Measurements from ENCODE around the gene IL17C.

DNA sequence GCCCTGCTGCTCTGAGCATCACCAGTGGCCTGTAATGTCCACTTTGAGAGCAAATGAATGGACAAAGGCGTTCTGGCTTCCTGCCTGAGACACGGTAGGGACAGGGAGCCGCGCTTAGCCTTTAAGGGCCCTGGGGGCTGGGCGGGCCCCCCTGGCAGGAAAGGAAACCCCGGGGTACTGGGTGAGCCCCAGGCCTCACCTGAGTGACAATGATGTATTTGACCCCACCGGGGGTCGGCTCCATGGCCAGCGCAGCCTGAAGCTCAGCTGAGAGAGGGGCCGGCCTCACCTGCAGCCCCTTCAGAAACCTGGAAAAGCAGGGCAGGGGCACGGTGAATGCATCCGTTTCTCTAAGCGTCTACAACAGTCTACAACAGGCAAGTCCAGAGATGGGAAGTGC lies 14.7 kb downstream of the IL17C start:
- TF ChIP-seq, protein P1, sequence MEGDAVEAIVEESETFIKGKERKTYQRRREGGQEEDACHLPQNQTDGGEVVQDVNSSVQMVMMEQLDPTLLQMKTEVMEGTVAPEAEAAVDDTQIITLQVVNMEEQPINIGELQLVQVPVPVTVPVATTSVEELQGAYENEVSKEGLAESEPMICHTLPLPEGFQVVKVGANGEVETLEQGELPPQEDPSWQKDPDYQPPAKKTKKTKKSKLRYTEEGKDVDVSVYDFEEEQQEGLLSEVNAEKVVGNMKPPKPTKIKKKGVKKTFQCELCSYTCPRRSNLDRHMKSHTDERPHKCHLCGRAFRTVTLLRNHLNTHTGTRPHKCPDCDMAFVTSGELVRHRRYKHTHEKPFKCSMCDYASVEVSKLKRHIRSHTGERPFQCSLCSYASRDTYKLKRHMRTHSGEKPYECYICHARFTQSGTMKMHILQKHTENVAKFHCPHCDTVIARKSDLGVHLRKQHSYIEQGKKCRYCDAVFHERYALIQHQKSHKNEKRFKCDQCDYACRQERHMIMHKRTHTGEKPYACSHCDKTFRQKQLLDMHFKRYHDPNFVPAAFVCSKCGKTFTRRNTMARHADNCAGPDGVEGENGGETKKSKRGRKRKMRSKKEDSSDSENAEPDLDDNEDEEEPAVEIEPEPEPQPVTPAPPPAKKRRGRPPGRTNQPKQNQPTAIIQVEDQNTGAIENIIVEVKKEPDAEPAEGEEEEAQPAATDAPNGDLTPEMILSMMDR (IDR thresholded peaks at IDR 0.05): no peak
- TF ChIP-seq NFE2L2 (conservative IDR thresholded peaks at IDR 0.05; ENCODE audit: low read length) (no peak), REST (IDR thresholded peaks at IDR 0.05) (no peak), CEBPB (IDR thresholded peaks at IDR 0.05) (no peak), POLR2A (IDR thresholded peaks at IDR 0.05; ENCODE audit: low read length) (no peak), CHD2 (IDR thresholded peaks at IDR 0.05; ENCODE audit: low read length, partially characterized antibody) (no peak), RCOR1 (IDR thresholded peaks at IDR 0.05; ENCODE audit: low read depth, low read length) (no peak), SREBF2 (IDR thresholded peaks at IDR 0.05) (no peak), CHD4 (IDR thresholded peaks at IDR 0.05; ENCODE audit: borderline replicate concordance) (no peak), EP300 (IDR thresholded peaks at IDR 0.05) (no peak), JUN (IDR thresholded peaks at IDR 0.05) (no peak)

Measured in A549 (cell line).